Left kidney (tissue), 2 donors: ENCODE results near the gene SNED1. TPM values are rescaled to one million over a fixed set of nuclear protein-coding genes. Genes with fewer than 3 reads are reported as not detected.

Experiments used
- DNase-seq: peaks from one replicate; pipeline ENCODE4 v3.0.0-alpha.2; 2013
- polyA plus RNA-seq: library from polyadenylated mRNA; unstranded; fragments of 120-200 nt; gene quantifications from one replicate; pipeline ENCODE4 v1.2.1, GENCODE V29; 2013; ENCODE audit not compliant: insufficient read length

SNED1 gene
- polyA plus RNA-seq, 1 donor, result 8.2 TPM

DNA sequence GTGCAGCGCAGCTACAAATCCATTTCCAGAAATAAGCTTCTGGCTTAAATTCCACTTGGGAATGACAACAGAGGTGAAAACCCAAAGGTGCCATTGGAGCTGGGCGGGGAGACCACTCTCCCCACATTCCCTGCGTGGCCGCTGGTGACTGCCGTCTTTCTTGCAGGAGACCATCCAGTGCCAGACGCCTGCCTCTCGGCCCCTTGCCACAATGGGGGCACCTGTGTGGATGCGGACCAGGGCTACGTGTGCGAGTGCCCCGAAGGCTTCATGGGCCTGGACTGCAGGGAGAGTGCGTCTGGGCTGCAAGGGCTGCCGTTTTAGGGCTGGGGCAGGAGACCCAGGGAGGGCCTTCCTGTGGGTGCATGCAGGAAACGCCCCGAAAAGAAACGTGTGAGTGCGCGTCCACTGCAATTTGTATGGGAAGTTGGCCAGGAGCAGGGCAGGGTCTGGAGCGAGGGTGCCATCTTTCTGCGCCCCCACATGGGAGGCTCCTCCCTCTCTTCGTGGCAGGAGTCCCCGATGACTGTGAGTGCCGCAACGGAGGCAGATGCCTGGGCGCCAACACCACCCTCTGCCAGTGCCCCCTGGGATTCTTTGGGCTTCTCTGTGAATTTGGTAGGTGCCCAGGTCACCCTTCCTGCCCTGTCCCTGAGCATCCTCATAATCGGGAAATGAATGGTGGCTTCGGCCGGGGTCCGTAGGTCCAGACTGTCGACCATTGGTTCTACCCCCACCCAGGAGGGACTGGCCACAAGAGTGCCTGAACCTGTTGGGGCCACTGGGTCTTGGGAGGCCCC, 49.9 kb downstream of the SNED1 start:
- no peak for DNase-seq

DNA sequence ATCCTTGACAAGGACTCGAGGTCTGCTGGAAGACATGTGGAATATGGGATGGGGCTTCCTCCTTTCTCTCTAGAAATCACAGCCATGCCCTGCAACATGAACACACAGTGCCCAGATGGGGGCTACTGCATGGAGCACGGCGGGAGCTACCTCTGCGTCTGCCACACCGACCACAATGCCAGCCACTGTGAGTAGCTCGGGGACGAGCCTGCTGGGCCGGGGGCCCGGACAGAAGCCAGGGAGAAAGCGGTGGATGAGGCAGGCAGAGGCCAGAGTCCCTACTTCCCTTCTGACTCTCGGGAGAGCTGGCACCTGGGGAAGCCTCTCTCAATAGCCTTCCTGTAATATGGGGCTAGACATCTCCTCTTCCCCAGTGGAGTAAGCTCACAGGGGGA, 50.5 kb downstream of the SNED1 start:
- no peak for DNase-seq

DNA sequence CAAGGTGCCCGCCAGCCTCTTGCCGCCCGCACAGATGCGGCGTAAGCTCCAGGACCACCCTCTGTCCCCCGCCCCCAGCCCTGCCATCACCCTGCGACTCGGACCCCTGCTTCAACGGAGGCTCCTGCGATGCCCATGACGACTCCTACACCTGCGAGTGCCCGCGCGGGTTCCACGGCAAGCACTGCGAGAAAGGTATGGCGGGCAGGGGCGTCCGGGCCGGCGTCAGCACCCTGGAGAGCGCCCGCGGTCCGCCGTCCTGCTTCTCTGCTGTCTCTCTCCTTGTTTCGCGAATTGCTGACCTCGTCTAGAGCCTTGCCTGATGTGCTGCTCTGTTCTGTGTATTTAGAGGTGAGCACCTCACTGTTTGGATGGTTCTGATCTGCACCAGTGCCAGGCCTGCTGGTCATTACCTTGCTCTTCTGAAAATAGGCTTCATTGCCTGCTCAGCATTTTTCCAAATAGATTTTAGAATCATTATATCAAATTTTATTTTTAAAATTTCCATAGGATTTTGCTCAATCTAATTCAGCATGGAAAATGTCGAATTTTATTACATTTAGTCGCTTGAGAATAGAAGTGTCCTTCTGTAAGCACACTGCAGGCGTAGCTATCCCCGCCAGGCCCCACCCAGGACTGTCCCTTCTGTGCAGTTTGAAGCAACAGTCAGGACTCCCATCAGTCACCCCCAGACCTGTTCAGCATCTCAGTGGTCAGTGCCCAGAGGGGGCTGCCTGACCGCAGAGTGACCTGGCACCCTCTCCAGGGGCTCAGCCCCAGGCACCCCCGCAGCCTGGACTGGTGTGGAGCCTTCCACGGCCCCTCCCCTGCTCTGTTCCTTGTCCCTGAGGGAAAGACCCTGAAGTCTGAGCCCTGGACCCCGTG, 51.6 kb downstream of the SNED1 start:
- DNase-seq, result peak; percentile 37

DNA sequence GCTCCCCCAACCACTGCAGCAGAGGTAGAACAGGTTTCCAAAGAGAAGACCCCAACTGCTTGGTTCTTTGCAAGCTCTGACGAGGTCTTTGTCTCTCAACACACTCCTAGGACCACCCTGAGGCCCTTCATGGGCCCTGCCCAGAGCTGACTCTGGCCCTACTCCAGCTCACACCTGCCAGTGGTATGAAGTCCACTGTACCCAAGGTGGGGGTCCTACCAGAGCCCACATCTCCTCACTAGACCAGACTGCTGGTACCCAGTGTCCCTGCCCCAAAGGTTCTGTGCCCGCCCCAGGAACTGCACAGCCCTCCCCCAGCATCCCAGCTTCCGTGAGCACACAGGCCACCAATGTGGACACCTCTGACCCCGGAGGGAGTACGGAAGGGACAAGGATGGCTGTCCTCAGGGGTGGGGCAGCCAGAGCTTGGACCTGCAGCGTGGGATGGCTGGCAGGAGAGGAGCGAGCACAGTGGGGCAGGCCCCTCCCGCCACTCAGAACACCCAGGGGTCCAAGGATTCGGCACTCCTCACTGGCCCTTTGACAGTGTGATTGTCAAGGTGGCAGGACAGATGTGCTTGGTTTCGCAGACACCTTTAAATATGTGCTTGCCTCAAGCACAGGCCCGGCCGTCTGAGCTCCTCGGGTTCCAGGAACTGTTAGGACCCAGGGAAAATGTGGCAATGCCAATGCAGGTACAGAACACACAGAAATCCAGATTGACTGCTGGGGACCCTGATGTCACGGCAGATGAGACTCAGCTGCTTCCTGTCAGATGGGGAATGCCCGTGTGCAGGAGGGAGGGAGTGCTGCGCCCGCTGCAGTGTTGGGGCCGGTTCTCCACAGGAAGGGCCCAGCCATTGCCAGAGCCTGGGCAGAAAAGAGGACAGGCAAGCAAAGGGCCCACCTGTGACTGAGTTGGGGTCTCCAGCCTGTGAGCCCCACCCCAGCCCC, 52.5 kb downstream of the SNED1 start:
- DNase-seq, result no peak

DNA sequence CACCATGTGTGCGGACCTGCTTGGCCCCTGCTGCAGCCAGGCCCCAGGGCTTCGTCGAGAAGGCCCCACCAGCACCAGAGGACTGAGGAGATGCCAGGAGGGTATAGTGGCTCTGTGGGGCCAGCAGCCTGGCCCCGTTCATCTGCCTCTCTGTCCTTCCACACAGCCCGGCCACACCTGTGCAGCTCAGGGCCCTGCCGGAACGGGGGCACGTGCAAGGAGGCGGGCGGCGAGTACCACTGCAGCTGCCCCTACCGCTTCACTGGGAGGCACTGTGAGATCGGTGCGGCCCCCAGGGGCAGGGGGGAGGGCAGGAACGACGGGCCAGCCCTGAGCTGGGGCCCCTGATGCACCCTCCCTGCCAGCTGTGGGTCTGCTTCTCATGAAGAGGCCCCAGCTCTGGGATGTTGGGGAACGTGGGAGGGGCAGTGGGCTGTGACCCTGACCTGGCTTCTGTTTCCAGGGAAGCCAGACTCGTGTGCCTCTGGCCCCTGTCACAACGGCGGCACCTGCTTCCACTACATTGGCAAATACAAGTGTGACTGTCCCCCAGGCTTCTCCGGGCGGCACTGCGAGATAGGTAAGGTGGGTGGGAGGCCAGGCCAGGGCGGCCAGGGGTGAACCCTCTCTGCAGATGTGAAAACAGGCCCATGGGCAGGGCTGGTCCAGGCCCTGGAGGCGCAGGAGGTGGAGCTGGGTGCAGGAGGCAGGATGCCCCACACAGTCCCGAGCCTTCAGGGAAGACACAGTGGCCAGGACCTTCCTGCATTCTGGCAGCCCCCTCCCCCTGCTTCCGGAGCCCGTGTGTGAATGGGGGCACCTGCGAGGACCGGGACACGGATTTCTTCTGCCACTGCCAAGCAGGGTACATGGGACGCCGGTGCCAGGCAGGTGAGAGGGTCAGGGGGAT, 53.4 kb downstream of the SNED1 start:
- DNase-seq, result no peak

DNA sequence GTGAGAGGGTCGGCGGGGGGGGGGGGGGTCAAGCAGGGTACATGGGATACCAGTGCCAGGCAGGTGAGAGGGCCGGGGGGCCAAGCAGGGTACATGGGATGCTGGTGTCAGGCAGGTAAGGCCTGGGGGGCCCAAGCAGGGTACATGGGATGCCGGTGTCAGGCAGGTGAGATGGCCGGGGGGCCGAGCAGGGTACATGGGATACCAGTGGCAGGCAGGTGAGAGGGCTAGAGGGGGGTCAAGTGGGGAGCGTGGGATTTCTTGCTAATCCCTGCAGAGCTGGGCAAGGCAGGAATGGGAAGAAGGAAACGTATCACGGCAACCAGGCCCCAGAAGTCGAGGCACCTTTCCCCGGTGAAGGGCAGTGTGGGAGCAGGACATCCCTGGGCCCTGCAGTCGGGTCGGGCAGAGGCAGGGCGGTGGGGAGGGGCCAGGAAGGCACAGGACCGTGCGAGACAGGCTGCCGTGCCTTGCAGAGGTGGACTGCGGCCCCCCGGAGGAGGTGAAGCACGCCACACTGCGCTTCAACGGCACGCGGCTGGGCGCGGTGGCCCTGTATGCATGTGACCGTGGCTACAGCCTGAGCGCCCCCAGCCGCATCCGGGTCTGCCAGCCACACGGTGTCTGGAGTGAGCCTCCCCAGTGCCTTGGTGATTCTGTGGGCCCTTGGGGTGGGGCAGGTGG, 54.4 kb downstream of the SNED1 start:
- no peak for DNase-seq

DNA sequence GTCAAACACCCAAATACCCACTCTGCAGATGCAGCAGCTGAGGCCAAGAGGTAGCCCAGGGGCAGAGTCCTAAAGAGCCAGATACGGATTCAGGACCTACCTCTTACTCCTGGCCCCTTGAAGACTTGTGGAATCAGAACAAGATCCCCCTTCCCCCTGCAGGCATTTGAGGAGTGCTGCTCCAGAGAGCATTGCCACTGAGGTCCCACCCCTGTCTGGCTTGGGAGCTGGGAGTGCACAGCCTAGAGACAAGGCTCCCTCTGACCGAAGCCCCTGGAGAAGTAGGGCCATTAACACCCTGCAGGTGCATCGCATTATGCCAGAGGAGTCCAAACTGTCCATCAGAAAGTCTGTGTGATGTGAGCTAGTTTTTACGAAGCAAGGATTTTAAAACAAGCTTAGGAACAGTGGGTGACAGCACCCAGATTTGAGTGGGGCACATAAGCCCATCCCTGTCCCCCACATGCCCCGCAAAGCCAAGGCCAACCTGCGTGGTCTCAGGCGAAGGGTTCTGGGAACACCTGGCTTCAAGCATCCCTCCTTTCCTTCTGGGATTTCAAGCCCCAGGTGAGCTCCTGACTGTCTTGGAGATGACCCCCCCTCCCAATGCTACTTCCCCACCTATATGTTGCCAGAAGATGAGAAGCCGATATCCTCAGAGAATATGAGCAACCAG, 55.3 kb downstream of the SNED1 start:
- no peak for DNase-seq

DNA sequence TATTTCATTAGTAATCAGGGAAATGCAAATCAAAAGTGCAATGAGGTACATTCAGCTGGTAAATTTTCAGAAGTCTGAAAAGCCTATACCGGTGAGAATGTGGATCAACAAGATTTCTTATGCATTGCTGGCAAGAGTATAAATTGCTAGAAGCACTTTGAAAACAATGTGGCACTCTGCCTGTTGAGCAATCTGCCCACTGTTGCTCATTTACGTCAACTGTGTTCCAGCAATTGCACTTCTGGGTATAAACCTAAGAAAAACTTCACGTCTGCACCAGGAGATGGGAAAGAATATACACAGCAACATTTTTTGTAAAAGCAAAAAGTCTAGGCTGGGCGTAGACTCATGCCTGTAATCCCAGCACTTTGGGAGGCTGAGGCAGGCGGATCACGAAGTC, 62.9 kb downstream of the SNED1 start:
- no peak for DNase-seq

DNA sequence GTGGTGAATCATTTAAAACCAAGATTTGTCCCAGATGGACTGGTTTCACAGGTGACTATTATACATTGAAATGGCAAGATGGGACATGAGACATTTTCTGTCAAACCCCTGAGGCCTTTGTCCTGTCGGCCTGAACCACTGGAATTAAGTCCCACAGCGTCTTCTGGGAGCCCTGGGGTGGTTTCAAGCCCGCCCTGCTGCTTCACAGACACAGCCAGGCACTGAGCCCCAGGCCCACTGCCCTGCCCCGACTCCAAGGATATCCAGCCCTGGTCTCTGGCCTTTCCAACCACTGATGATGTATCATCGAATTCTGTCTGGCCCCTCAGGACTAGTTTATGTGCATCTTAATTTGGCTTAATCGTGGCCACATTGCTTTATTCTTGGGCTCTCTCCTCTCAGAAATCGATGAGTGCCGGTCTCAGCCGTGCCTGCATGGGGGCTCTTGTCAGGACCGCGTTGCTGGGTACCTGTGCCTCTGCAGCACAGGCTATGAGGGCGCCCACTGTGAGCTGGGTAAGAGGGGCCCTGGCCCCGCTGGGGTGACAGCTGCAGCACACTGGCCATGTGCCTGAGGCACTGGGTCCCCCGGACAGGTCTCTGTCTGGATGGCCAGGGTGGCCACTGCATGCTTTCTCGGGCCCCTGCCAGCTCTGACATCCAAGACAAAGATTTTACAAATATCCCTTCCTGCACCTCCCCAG, 64.1 kb downstream of the SNED1 start:
- no peak for DNase-seq

DNA sequence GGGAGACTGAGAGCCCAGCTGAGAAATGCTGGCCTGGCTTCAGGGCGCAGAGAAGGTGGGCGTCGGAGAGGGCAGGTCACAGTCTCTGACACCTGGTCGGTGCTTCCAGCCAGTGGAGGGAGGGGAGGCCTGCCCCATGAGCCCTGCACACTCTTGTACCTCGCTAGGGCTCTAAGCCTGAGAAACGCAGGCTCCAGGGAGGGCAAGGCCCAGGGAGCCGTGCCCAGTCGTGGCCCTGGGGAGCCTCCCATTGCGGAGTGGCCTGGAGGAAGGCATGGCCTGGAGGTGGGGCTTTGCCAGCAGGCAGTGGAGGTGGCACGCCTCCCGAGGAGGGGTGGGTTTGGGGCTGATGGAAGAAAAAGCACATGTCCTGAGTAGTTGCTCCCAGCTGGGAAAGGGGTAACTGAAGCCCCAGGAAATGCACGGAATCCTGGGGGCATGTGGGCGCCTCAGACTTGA, 64.7 kb downstream of the SNED1 start:
- DNase-seq, result no peak

DNA sequence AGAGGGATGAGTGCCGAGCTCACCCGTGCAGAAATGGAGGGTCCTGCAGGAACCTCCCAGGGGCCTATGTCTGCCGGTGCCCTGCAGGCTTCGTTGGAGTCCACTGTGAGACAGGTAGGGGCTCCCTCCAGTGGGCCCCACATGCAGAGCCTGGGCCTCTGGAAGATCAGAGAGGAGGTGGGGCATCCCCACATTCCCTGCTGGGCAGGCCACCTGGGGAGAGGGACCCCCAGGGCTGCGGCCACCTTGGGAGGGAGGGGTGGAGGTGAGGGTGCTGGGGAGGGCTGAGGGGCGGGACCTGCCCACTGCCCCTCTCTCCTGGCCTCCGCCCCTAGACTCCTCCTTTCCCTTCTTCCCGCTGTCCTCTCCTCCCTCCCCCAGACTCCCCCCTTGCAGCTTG, 65.2 kb downstream of the SNED1 start:
- no peak for DNase-seq

DNA sequence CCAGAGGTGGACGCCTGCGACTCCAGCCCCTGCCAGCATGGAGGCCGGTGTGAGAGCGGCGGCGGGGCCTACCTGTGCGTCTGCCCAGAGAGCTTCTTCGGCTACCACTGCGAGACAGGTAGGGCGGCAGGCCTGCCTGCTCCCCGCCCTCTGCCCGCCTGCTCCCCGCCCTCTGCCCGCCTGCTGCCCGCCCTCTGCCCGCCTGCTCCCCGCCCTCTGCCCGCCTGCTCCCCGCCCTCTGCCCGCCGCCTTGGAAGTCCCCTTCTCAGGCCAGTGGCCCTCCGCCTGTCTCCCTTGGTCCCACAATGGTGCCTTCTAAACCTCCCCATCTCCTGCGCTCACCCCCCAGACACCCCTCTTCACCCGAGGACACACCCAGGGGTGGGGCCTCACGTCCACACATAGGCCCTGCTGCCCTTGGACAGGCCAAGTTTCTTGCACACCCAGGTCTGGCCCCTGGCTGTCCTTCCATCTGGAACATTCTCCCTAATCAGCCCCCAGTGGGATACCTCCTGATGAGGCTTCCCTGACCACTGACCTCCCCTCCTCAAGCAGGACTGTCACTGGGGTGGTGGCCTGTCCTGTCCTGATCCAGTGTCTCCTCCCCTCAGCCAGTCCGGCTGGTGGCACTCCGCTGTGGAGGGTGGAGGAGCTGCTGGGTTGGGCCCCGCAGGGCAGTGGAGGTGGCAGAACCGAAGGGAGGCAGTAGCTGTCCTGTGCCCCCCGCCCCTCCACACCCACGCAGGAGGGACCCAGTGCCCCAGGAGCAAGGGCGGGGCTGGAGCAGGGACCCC, 65.8 kb downstream of the SNED1 start:
- no peak for DNase-seq

DNA sequence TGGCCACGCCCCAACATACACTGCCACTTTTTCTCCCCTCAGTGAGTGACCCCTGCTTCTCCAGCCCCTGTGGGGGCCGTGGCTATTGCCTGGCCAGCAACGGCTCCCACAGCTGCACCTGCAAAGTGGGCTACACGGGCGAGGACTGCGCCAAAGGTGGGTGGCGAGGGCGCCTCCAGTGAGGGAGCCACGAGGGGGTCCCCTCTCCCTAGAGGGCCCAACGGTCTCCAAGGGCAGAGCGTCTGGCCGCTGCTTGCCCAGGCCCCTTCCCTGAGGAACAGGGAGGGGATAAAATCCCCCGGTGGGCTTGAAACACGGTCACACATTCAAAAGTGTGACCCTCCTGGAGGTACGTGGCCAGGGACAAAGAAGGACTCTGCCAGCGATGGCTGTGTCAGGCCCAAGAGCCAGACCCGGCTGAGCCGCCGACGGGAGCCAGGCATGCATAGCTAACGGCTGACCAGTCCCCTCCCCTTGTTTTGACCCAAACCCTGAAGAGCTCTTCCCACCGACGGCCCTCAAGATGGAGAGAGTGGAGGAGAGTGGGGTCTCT, 66.5 kb downstream of the SNED1 start:
- no peak for DNase-seq

DNA sequence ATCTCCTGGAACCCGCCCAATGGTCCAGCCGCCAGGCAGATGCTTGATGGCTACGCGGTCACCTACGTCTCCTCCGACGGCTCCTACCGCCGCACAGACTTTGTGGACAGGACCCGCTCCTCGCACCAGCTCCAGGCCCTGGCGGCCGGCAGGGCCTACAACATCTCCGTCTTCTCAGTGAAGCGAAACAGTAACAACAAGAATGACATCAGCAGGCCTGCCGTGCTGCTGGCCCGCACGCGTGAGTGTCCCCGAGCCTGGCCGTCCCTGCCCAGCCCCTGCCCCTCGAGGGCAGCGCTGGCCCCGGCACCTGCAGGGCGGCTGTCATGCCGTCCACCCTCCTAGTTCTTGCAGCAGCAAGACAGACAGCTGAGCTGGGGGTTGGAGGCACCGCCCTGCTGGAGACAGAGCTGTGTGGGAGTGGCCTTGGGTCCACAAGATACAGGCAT, 67.0 kb downstream of the SNED1 start:
- DNase-seq, result no peak

DNA sequence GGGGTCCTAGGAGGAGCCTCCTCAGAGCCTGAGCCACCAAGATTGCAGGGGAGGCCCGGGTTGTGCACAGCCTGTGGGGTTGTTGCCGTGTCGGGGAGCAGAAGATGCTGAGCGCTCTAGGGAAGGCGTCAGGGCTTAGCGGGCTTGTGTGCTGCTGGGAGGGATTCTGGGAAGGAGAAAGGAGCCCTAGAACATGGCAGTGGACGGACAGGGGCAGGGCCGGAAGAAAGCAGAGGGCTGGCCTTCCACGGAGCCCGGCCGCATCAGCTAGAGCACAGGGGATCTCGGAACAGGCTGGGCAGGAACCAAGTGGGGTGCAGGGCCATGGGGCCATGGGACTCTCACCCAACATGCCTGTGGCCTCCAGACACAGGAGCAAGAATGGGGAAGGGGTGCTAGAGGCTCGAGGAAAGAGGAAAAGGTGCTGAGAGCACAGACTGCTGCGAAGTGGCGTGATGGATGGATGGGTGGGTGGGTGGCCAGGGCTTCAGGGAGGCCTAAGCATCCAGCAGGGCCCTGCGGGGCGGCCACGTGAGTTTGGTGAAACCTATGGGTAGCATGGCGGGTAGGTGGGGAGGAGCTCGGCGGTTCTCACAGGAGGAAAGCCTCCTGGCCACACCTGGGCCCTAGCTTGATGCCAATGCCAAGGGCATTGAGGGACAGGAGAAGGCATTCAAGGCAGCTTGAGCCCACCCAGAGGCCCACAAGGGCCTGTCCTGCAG, 67.9 kb downstream of the SNED1 start:
- no peak for DNase-seq

DNA sequence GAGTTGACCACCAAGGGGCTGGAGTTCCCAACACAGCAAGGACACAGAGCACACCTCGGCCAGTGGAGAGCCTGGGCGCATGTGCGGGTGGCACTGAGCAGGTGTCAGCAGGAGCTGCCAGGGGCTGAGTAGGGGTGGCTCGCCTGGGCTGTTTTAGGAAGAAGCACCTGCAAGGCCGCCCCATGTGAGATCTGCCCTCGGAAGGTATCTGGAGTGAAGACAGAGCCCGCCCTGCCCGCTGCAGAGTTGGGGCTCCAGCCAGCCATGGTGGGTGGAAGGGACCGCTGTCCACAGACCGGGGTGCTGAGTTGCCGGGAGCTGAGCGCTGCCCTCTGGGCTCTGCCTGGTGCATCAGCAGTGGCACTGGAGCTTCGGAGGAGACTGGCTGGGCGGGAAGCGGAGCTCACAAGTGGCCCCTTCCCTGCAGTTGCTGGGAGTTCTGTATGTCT, 68.5 kb downstream of the SNED1 start:
- peak; percentile 24 for DNase-seq

DNA sequence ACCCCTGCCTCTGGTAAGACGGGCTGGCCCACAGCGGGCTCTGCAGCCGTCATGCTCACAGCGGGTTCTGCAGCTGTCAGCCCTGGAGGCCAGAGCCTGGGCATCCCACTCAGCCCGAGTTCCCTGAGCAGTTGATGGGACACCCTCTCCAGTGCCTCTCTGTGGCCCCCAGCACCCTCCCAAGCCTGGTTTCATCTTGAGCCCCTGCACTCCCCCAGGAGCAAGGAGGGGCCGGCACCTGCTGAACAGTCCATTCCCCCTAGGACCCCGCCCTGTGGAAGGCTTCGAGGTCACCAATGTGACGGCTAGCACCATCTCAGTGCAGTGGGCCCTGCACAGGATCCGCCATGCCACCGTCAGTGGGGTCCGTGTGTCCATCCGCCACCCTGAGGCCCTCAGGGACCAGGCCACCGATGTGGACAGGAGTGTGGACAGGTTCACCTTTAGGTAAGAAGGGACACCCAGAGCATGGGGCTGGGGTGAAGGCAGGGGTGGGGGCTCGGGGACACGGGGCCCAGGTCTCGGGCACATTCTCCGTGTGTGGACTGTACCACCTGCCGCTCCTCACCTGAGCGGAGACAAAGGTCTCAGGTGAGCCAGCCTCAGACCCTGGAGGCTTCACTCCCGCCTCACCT, 69.2 kb downstream of the SNED1 start:
- DNase-seq, result no peak
